ENCODE data around the gene POPDC2. TPM values are rescaled to one million over a fixed set of nuclear protein-coding genes. Genes with fewer than 3 reads are reported as not detected.

The POPDC2 gene
- total RNA-seq, 4 donors from 2014 or later = 67.9 to 92.6 (median 79.3) TPM

DNA sequence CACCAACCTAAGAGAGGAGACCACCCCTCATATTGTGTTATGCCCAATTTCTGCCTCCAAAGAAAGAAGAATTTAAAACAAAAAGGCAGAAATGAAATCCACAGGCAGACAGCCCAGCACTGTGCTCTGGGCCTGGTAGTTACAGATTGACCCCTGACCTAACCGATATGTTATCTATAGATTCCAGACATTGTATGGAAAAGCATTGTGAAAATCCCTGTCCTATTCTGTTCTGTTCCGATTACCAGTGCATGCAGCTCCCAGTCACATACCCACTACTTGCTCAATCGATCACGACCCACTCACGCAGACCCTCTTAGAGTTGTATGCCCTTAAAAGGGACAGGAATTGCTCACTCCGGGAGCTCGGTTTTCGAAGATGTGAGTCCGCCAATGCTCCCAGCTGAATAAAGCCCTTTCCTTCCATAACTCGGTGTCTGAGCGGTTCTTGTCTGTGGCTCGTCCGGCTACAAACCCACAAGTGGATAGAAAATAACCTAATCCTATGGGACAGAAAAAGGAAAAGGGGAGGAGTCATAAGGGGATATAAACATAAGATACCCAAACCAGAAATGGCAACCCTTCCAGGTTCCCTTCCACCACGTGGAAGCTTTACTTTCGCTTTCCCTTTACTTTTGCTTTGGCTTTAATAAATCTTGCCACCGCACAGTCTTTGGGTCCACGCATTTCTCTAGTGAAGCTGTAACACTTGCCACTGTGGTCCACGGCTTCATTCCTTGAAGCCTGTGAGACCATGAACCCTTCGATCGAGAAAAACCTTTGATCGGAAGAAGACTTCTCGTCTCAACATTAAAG, 40.7 kb upstream of the POPDC2 start:
- H3K27me3 ChIP-seq = no peaks in the 10 kb centered on the region
- 98% methylated on average over 9 of the region's 22 CpGs for WGBS
- H3K36me3 ChIP-seq = no peaks in the 10 kb centered on the region
- TF ChIP-seq POLR2A (IDR thresholded peaks at IDR 0.05; ENCODE audit: low read depth) = no peak
- TF ChIP-seq, protein P1, sequence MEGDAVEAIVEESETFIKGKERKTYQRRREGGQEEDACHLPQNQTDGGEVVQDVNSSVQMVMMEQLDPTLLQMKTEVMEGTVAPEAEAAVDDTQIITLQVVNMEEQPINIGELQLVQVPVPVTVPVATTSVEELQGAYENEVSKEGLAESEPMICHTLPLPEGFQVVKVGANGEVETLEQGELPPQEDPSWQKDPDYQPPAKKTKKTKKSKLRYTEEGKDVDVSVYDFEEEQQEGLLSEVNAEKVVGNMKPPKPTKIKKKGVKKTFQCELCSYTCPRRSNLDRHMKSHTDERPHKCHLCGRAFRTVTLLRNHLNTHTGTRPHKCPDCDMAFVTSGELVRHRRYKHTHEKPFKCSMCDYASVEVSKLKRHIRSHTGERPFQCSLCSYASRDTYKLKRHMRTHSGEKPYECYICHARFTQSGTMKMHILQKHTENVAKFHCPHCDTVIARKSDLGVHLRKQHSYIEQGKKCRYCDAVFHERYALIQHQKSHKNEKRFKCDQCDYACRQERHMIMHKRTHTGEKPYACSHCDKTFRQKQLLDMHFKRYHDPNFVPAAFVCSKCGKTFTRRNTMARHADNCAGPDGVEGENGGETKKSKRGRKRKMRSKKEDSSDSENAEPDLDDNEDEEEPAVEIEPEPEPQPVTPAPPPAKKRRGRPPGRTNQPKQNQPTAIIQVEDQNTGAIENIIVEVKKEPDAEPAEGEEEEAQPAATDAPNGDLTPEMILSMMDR (IDR thresholded peaks at IDR 0.05) = no peak
- TF ChIP-seq POLR2AphosphoS5 (IDR thresholded peaks at IDR 0.05) = no peak
- TF ChIP-seq EP300 (IDR thresholded peaks at IDR 0.05) = no peak
- intact Hi-C loops (cut with DNase I) = no loop called here
- H3K27ac ChIP-seq (replicated peaks in 1 of 4) = no peak overlapping the region
- no peaks in the 10 kb centered on the region for H3K9me3 ChIP-seq
- H3K4me1 ChIP-seq = peaks cover 16 to 24% (median 20%) of the 10 kb centered on the region in 4 donors
- no peak for DNase-seq (ENCODE audit: extremely low spot score)
- H3K4me3 ChIP-seq = no peak overlapping the region

DNA sequence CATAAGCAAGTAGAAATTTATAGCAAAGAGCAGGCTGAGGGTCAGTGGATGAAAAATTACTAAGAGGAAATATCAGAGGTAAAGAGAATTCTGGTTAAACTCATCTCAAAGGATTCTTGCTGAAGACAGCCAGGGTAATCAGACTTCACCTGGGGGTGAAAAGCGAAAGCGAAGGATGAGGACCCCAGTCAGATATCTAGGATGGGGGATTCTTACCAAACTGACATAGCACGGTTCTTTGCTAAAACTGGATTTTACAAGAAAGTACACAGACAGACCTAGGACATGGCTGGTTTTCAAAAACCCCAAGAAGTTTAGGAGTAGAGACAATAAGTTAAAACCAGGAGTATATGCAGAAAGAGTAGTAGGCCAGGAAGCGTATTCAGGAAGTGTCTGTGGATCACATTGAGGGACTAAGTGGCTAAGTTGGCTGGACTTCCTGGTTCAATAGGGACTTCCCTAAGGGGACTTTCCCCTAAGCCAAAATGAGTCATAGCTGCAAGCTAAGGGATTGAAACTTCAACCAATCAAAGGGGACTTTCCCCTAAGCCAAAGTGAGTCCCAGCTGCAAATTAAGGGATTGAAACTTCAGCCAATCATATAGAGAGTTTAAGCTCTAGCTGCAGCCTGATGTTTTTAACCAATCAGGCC, 40.0 kb upstream of the POPDC2 start:
- Histone ChIP-seq H3K27me3 (no peaks in the 10 kb centered on the region), H3K4me1 (peaks cover 16 to 24% (median 20%) of the 10 kb centered on the region in 4 donors), H3K27ac (replicated peaks in 1 of 4) (no peak overlapping the region), H3K4me3 (no peak overlapping the region), H3K9me3 (no peaks in the 10 kb centered on the region), H3K36me3 (no peaks in the 10 kb centered on the region)
- 85% methylated on average over 4 of the region's 4 CpGs for WGBS
- intact Hi-C loops (cut with DNase I) = no loop called here
- peak in 1 of 2 donors; percentile 11 for TF ChIP-seq POLR2AphosphoS5 (IDR thresholded peaks at IDR 0.05)
- TF ChIP-seq EP300 (IDR thresholded peaks at IDR 0.05) = no peak
- DNase-seq (ENCODE audit: extremely low spot score) = no peak

DNA sequence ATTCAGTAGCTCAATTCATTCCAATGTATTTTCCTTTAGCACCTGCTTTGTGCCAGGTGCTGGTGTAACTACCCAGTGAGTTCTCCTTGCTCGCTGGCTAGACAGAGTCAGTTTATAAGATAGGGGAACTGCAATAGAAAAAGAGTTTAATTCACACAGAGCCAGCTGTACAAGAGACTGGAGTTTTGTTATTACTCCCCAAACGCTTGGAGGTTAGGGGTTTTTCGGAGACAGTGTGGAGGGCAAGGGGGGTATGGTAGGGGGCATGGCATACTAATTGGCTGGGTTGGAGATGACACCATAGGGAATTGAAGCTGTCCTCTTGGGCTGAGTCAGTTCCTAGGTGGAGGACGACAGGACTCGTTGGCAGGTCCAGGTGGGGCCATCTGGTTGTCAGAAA, 37.0 kb upstream of the POPDC2 start:
- Histone ChIP-seq H3K36me3 (no peaks in the 10 kb centered on the region), H3K4me3 (no peak overlapping the region), H3K27me3 (no peaks in the 10 kb centered on the region), H3K4me1 (peaks cover 4 to 11% (median 6%) of the 10 kb centered on the region in 4 donors), H3K27ac (replicated peaks in 1 of 4) (no peak overlapping the region), H3K9me3 (no peaks in the 10 kb centered on the region)
- WGBS = 92% methylated on average over 5 of the region's 5 CpGs
- intact Hi-C loops (cut with DNase I) = no loop called here
- TF ChIP-seq EP300 (IDR thresholded peaks at IDR 0.05) (no peak), POLR2A (IDR thresholded peaks at IDR 0.05; ENCODE audit: low read depth) (no peak), POLR2AphosphoS5 (IDR thresholded peaks at IDR 0.05) (no peak)
- TF ChIP-seq, protein P1 (IDR thresholded peaks at IDR 0.05) = no peak
- DNase-seq (ENCODE audit: extremely low spot score) = no peak

DNA sequence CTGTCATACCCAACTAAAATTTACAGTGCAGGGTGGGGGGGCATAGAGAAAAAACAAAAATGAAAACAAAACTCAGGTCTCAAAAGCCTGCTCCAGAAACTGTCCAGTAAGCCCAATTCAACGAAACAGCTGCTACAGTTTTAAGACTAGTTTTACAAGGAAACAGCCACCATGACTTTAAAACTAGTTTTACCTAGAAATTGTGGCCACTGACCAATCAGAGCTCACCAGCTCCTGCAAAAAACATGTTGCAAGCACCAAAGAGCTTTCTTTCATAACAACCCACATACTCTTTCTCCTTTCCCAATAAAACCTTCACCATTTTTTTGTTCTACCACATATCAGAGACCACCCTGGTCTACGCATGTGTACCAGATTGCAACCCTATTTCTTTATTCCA, 35.1 kb upstream of the POPDC2 start:
- 90% methylated on average over 2 of the region's 2 CpGs for WGBS
- Histone ChIP-seq H3K27ac (replicated peaks in 1 of 4) (no peak overlapping the region), H3K4me3 (no peak overlapping the region), H3K4me1 (peaks cover 0 to 4% (median 0%) of the 10 kb centered on the region in 4 donors), H3K27me3 (no peaks in the 10 kb centered on the region), H3K9me3 (no peaks in the 10 kb centered on the region), H3K36me3 (no peaks in the 10 kb centered on the region)
- TF ChIP-seq, protein P1 (IDR thresholded peaks at IDR 0.05) = no peak
- no peak for TF ChIP-seq POLR2AphosphoS5 (IDR thresholded peaks at IDR 0.05)
- DNase-seq (ENCODE audit: extremely low spot score) = no peak
- intact Hi-C loops (cut with DNase I) = no loop called here

DNA sequence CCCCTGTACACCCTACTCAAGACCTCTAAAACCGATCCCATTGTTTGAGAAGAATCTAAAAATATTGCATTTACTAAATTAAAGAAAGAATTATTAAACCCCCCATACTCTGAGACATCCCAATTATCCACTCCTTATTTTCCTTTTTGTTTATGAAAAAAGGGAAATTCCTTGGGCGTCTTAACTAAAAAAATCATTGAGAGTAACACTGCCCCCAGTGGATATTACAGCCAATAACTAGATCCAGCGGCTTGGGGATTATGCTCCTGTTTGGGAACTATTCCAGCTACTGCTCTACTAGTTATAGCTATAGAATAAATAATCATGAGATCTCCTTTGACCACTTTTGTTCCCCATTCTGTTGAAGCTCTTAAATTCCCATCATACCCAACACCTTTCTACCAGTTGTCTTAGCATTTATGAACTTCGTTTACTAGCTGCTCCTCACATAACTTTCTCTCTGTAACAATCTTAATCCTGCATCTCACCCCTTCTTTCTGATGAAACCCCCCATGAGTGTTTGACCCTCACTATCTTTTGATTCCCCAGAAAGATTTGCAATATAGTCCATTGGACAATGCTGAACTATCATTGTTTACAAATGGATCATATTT, 29.8 kb upstream of the POPDC2 start:
- Histone ChIP-seq H3K4me3 (no peak overlapping the region), H3K4me1 (no peaks in the 10 kb centered on the region), H3K27ac (replicated peaks in 1 of 4) (no peak overlapping the region), H3K9me3 (no peaks in the 10 kb centered on the region), H3K27me3 (no peaks in the 10 kb centered on the region), H3K36me3 (no peaks in the 10 kb centered on the region)
- WGBS = 49% methylated on average over 4 of the region's 4 CpGs
- no peak for DNase-seq (ENCODE audit: extremely low spot score)
- intact Hi-C loops (cut with DNase I) = no loop called here
- TF ChIP-seq, protein P1 (IDR thresholded peaks at IDR 0.05) = peak; percentile 29 to 48 (median 29)
- TF ChIP-seq EP300 (IDR thresholded peaks at IDR 0.05) = no peak
